ENCODE results near the gene RASGEF1C.
A peak's percentile ranks its signal among the peaks of the same experiment; 100 is the strongest.

RASGEF1C gene

DNA sequence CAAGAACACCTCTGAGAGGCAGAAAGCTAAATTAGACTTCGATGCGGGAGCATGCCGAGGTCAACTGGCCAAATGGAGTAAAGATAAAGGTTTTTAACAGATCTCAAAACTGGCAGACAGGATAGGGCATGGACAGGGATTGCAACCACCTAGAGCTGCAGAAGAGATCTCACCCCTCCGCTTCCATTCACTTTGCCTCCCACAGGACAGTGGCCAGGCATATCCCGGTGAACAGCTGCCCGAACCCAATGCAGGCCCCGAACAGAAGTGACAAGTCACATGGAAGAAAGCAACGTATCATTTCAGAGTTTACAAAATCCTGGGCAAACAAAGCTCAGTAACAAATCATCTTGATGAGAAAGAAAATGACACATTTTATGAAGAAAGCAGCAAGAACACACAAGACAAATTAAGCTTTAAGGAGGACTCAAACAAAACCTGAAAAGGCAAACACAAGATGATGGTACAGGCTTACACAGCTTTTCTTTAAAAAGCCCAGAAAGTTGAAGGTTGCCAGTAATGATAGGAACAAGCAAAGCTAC lies 155.9 kb downstream of the RASGEF1C start (continued):
- TF ChIP-seq PRDM6 (tag by site-specific recombination; IDR thresholded peaks at IDR 0.05) (peak; percentile 80), ZNF596 (tag by site-specific recombination; IDR thresholded peaks at IDR 0.05) (no peak), ZNF521 (tag by site-specific recombination; IDR thresholded peaks at IDR 0.05) (no peak), ZBTB21 (tag by site-specific recombination; IDR thresholded peaks at IDR 0.05) (no peak)
- TF ChIP-seq, protein P1, sequence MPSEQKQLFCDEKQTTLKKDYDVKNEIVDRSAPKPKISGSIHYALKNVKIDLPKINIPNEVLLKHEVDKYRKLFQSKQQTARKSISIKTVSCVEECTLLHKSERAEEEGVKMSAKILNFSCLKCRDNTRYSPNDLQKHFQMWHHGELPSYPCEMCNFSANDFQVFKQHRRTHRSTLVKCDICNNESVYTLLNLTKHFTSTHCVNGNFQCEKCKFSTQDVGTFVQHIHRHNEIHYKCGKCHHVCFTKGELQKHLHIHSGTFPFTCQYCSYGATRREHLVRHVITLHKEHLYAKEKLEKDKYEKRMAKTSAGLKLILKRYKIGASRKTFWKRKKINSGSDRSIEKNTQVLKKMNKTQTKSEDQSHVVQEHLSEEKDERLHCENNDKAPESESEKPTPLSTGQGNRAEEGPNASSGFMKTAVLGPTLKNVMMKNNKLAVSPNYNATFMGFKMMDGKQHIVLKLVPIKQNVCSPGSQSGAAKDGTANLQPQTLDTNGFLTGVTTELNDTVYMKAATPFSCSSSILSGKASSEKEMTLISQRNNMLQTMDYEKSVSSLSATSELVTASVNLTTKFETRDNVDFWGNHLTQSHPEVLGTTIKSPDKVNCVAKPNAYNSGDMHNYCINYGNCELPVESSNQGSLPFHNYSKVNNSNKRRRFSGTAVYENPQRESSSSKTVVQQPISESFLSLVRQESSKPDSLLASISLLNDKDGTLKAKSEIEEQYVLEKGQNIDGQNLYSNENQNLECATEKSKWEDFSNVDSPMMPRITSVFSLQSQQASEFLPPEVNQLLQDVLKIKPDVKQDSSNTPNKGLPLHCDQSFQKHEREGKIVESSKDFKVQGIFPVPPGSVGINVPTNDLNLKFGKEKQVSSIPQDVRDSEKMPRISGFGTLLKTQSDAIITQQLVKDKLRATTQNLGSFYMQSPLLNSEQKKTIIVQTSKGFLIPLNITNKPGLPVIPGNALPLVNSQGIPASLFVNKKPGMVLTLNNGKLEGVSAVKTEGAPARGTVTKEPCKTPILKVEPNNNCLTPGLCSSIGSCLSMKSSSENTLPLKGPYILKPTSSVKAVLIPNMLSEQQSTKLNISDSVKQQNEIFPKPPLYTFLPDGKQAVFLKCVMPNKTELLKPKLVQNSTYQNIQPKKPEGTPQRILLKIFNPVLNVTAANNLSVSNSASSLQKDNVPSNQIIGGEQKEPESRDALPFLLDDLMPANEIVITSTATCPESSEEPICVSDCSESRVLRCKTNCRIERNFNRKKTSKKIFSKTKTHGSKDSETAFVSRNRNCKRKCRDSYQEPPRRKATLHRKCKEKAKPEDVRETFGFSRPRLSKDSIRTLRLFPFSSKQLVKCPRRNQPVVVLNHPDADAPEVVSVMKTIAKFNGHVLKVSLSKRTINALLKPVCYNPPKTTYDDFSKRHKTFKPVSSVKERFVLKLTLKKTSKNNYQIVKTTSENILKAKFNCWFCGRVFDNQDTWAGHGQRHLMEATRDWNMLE (tag by site-specific recombination; conservative IDR thresholded peaks at IDR 0.05; ENCODE audit: low read depth) = no peak

DNA sequence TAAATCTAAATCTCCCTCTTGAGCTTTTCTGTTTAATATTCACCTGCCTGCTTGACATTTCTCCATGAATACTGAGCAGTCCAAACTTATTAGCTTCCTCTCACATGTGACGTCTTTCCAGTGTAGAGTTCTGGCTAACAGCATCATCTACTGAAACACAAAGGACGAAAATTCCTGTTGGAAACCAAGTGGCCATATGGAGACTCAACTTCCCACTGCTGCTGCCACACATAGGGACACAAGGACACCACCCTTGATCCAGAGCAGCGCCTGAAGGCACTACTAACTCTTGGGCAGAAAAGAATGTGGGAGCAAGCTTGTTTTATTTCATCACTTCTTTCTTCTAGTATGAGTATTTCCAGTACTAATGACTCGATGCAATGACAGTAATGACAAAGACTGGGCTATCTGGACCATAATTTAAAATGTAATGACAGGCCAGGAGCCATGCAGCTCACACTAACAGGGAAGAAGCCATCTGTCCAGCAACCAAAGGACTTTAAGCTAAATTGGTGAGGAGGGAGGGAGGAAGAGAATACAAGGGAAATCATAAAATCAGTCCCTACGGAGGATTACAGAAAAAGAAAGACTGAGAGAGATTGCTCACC lies 156.7 kb downstream of the RASGEF1C start:
- Histone ChIP-seq H3K9me3 (ENCODE audit: control insufficient read depth, insufficient read depth, low read depth, low read length) (no peaks in the 10 kb centered on the region), H3K4me1 (ENCODE audit: control insufficient read depth, insufficient read depth, low read length) (peaks cover 16% of the 10 kb centered on the region), H3K4me3 (ENCODE audit: low read depth, low read length) (no peak overlapping the region), H3K27ac (ENCODE audit: extremely low read depth, low read depth, low read length) (no peak overlapping the region), H3K36me3 (ENCODE audit: control insufficient read depth in 2 of 2, insufficient read depth in 1 of 2, low read length in 2 of 2) (no peaks in the 10 kb centered on the region)
- POLR2A ChIA-PET = no interaction called here
- CTCF ChIA-PET = no interaction called here
- TF ChIP-seq ZNF335 (tag by site-specific recombination; conservative IDR thresholded peaks at IDR 0.05) (no peak), ZNF521 (tag by site-specific recombination; IDR thresholded peaks at IDR 0.05) (no peak), ZNF157 (tag by site-specific recombination; IDR thresholded peaks at IDR 0.05) (no peak), INSM2 (tag by site-specific recombination; IDR thresholded peaks at IDR 0.05) (no peak), ZNF529 (tag by site-specific recombination; IDR thresholded peaks at IDR 0.05; ENCODE audit: insufficient replicate concordance) (no peak), GLI4 (tag by site-specific recombination; IDR thresholded peaks at IDR 0.05) (no peak), ZNF121 (tag by site-specific recombination; IDR thresholded peaks at IDR 0.05) (no peak), ZNF140 (tag by site-specific recombination; IDR thresholded peaks at IDR 0.05) (no peak), MZF1 (tag by site-specific recombination; IDR thresholded peaks at IDR 0.05; ENCODE audit: borderline replicate concordance) (no peak), ZNF26 (tag by site-specific recombination; IDR thresholded peaks at IDR 0.05) (no peak), EGR2 (tag by site-specific recombination; IDR thresholded peaks at IDR 0.05; ENCODE audit: low read depth) (no peak), PRDM1 (tag by site-specific recombination; IDR thresholded peaks at IDR 0.05) (no peak), ZNF654 (tag by site-specific recombination; IDR thresholded peaks at IDR 0.05; ENCODE audit: low read depth) (no peak), ZXDB (tag by site-specific recombination; IDR thresholded peaks at IDR 0.05) (no peak), GLI2 (tag by site-specific recombination; IDR thresholded peaks at IDR 0.05; ENCODE audit: borderline replicate concordance, low read depth) (no peak), ZNF629 (tag by site-specific recombination; IDR thresholded peaks at IDR 0.05) (no peak), ZNF37A (tag by site-specific recombination; IDR thresholded peaks at IDR 0.05) (no peak)
- TF ChIP-seq, protein P2, sequence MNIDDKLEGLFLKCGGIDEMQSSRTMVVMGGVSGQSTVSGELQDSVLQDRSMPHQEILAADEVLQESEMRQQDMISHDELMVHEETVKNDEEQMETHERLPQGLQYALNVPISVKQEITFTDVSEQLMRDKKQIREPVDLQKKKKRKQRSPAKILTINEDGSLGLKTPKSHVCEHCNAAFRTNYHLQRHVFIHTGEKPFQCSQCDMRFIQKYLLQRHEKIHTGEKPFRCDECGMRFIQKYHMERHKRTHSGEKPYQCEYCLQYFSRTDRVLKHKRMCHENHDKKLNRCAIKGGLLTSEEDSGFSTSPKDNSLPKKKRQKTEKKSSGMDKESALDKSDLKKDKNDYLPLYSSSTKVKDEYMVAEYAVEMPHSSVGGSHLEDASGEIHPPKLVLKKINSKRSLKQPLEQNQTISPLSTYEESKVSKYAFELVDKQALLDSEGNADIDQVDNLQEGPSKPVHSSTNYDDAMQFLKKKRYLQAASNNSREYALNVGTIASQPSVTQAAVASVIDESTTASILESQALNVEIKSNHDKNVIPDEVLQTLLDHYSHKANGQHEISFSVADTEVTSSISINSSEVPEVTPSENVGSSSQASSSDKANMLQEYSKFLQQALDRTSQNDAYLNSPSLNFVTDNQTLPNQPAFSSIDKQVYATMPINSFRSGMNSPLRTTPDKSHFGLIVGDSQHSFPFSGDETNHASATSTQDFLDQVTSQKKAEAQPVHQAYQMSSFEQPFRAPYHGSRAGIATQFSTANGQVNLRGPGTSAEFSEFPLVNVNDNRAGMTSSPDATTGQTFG (tag by site-specific recombination; IDR thresholded peaks at IDR 0.05; ENCODE audit: borderline replicate concordance) = no peak
- TF ChIP-seq, protein P3, sequence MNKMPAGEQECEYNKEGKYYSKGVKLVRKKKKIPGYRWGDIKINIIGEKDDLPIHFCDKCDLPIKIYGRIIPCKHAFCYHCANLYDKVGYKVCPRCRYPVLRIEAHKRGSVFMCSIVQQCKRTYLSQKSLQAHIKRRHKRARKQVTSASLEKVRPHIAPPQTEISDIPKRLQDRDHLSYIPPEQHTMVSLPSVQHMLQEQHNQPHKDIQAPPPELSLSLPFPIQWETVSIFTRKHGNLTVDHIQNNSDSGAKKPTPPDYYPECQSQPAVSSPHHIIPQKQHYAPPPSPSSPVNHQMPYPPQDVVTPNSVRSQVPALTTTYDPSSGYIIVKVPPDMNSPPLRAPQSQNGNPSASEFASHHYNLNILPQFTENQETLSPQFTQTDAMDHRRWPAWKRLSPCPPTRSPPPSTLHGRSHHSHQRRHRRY (tag by site-specific recombination; IDR thresholded peaks at IDR 0.05) = no peak
